ENCODE data around the gene PTPRA. TPM values are rescaled to one million over a fixed set of nuclear protein-coding genes. Genes with fewer than 3 reads are reported as not detected.

The PTPRA gene
- total and polyA plus RNA-seq, 2 donors (not counting 3 experiments of a cell fraction or from before 2014, with no cell fraction given) = 43.2 to 53.4 TPM

DNA sequence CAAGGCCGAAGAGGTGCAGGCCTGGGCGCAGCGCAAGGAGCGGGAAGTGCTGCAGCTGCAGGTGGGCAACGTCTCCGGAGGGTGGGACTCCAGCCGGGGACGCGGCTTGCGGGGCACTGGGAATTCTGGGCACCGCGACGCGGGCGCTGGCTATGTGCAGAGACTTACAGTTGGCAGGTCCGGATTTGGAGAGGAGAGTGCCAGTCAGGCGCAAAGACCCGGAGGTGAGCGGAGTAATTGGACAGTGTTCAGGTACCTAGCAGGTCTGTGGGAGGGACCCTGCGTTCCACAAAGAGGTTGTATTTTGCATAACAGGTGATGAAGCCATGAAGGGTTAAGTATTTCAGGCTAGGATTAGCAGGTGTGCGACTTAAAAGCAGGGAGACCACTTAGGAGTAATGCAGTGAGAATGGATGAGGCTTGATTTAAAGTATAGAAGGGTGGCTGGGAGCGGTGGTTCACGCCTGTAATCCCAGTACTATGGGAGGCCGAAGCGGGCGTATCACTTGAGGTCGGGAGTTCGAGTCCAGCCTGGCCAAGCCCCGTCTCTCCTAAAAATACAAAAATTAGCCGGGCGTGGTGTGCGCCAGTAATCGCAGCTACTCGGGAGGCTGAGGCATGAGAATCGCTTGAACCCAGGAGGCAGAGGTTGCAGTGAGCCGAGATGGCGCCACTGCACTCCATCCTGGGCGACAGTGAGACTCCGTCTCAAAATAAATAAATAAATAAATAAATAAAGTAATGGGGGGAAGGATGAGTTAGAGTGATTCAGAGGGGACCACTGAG lies 173.6 kb downstream of the PTPRA start:
- ChIA-PET POLR2A (no interaction called here), CTCF (no interaction called here)
- no peak for FAIRE-seq
- H3K4me1 ChIP-seq (ENCODE audit: control insufficient read depth, extremely low read depth, insufficient read depth, low read length) = peaks cover 12% of the 10 kb centered on the region
- no peaks in the 10 kb centered on the region for H3K27me3 ChIP-seq (ENCODE audit: control insufficient read depth in 2 of 2, insufficient read depth in 2 of 2, low read length in 2 of 2)
- no TSS peak for BruUV-seq (replicated peaks)
- H3K4me3 ChIP-seq (replicated peaks in 1 of 3; ENCODE audit: insufficient read depth in 1 of 3, low read depth in 1 of 3, low read length in 3 of 3) = peak overlapping the region; percentile 58 to 93 (median 63)
- H4K20me1 ChIP-seq (replicated peaks; ENCODE audit: control insufficient read depth, extremely low read depth, insufficient read depth, low read length) = no peaks in the 10 kb centered on the region
- H3K9me1 ChIP-seq (replicated peaks; ENCODE audit: control insufficient read depth, extremely low read depth, insufficient read depth, low read length) = no peaks in the 10 kb centered on the region
- H3K9me3 ChIP-seq (replicated peaks; ENCODE audit: control insufficient read depth, insufficient read depth, low read length) = no peaks in the 10 kb centered on the region
- no peak overlapping the region for H3K27ac ChIP-seq (ENCODE audit: insufficient read depth, low read depth, low read length)
- peak overlapping the region; percentile 42 for H2AFZ ChIP-seq (ENCODE audit: low read depth, low read length)
- DNase-seq (ENCODE audit: low read depth, low spot score) = no peak
- H3K79me2 ChIP-seq (ENCODE audit: control insufficient read depth, insufficient read depth, low read length) = peaks cover 9% of the 10 kb centered on the region
- intact Hi-C loops (cut with micrococcal nuclease) = loop anchor here (5.0 kb wide), 1 partner anchor 175 kb away; the partner anchor contains the start of gene PTPRA
- H3K9ac ChIP-seq (replicated peaks; ENCODE audit: extremely low read depth, insufficient read depth, low read length) = peak overlapping the region; percentile 28
- dilution Hi-C loops (cut with MboI; ENCODE audit: extremely low pct_ligation_motif_present, low sequenced_read_pairs) = no loop called here
- TF ChIP-seq GATA2 (IDR thresholded peaks at IDR 0.05; ENCODE audit: insufficient read depth, insufficient read length, low read depth, low read length) (no peak), POLR2A (IDR thresholded peaks at IDR 0.05; ENCODE audit: low read depth, low read length) (no peak), FOS (IDR thresholded peaks at IDR 0.05; ENCODE audit: borderline replicate concordance, insufficient read depth, low read length) (no peak), MYC (IDR thresholded peaks at IDR 0.05; ENCODE audit: low read depth, low read length) (no peak), CTCF (IDR thresholded peaks at IDR 0.05; ENCODE audit: extremely low read depth in 1 of 2, insufficient read depth in 1 of 2, low read depth in 1 of 2, low read length in 2 of 2) (no peak), POLR2AphosphoS5 (IDR thresholded peaks at IDR 0.05; ENCODE audit: insufficient read depth, low read depth, low read length) (no peak), EZH2 (IDR thresholded peaks at IDR 0.05; ENCODE audit: borderline replicate concordance, low read depth, low read length, severe bottlenecking) (no peak), JUN (IDR thresholded peaks at IDR 0.05; ENCODE audit: borderline replicate concordance, insufficient read depth, insufficient read length, low read depth) (no peak)
- TF ChIP-seq, protein P1, sequence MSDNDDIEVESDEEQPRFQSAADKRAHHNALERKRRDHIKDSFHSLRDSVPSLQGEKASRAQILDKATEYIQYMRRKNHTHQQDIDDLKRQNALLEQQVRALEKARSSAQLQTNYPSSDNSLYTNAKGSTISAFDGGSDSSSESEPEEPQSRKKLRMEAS (IDR thresholded peaks at IDR 0.05; ENCODE audit: insufficient read depth, insufficient read length) = no peak
- H3K36me3 ChIP-seq (ENCODE audit: control insufficient read depth in 2 of 2, extremely low read depth in 1 of 2, insufficient read depth in 2 of 2, low read length in 2 of 2) = peaks cover 3 to 16% of the 10 kb centered on the region in 2 experiments
- H3K4me2 ChIP-seq (ENCODE audit: insufficient read depth, low read length) = peak overlapping the region; percentile 87

Data from endothelial cell of umbilical vein (primary cell).